Hematopoietic multipotent progenitor cell treated with erythropoietin and hydrocortisone succinate and interleukin-3 and kit ligand, for 17 days (in vitro differentiated cells): ENCODE measurements around the gene ZNF655.
"Not testable (repeated sequence)": the region's sequence is repeated elsewhere in the genome, so short reads cannot be mapped to it uniquely, and the experiment has no call there.

Experiments used
- DNase-seq: peaks from one replicate; pipeline ENCODE4 v3.0.0-alpha.2; 2015; ENCODE audit warnings: low spot score

Gene ZNF655, protein sequence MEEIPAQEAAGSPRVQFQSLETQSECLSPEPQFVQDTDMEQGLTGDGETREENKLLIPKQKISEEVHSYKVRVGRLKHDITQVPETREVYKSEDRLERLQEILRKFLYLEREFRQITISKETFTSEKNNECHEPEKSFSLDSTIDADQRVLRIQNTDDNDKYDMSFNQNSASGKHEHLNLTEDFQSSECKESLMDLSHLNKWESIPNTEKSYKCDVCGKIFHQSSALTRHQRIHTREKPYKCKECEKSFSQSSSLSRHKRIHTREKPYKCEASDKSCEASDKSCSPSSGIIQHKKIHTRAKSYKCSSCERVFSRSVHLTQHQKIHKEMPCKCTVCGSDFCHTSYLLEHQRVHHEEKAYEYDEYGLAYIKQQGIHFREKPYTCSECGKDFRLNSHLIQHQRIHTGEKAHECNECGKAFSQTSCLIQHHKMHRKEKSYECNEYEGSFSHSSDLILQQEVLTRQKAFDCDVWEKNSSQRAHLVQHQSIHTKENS

DNA sequence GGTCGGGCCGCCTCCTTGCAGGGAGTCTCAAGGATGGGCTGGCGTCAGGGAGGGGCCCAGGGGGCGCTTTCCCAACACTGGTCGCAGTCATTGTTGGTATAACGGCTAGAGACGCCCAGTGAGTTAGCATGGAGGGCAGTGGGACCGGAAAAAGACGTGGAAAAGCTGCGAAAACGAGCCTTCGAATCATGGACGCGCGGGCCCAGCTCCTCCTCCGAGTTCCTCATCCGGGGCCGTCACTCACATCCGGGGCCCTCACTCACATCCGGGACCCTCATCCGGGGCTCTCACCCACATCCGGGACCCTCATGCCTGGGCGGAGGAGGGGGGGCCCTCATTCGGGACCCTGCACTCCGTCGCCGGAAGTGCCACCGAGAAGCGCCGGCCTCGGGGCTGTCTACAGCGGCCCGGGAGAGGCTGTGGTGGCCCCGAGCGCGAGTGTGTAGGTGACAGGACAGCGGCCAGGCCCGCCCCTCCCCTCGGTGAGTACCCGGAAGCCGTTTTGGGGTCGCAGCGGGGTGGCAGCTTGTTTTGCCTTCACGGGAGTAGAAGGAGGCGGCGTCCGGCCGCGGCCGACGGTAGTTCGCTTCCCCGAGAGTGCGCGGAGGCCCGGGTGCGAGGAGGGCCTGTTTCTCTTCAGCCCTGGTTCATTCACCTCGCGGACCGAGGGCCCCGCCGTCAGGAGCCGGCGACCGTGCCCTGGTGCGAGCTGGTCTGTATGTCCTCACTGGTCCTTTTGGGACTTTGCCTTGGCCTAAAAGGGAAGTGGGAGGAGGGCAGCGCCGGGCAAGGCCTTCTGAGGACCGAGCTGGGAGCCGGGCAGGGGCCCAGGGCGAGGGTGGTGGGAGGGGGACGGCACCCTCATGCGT, at the start of gene ZNF655:
ZNF655 (plus strand) TSS at position 337 of the 869 bp plus-strand sequence. CDS start 1,918 bp downstream, outside the sequence.
- DNase-seq = peak; percentile 69

DNA sequence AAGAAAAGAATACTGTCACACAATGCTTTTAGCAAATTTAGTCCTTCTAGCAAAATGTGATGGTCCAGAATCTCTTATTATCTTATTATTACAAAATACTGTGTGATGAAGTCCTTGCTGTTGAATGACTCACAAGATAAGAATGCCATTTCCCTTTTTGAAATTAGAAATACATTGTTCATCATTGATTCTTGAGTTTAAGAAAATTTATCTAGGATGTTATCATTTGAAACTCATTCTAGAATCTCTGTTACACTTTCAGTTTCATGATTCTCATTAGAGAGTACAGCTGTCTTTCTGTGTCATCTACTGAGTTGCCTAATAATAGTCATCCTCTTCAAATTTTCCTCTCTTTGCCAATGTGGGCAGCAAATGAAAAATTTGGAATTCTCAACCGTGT, 44.4 kb upstream of the ZNF655 start:
- DNase-seq = no peak

DNA sequence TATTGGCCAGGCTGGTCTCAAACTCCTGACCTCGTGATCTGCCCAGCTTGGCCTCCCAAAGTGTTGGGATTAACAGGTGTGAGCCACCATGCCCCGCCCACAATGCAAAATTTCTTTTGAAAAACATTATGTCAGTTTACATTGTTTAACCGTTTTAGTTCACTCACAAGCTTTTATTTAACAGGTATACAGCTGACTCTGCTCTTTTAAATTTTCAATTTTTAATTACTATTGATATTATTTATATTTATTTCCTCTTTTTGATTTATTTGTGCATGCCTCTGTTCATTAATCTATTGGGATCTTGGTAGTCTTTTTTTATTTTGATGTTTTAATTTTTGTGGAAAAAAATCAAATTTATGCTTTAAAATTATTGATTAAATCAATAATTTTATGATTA, 37.0 kb upstream of the ZNF655 start:
- no peak for DNase-seq

DNA sequence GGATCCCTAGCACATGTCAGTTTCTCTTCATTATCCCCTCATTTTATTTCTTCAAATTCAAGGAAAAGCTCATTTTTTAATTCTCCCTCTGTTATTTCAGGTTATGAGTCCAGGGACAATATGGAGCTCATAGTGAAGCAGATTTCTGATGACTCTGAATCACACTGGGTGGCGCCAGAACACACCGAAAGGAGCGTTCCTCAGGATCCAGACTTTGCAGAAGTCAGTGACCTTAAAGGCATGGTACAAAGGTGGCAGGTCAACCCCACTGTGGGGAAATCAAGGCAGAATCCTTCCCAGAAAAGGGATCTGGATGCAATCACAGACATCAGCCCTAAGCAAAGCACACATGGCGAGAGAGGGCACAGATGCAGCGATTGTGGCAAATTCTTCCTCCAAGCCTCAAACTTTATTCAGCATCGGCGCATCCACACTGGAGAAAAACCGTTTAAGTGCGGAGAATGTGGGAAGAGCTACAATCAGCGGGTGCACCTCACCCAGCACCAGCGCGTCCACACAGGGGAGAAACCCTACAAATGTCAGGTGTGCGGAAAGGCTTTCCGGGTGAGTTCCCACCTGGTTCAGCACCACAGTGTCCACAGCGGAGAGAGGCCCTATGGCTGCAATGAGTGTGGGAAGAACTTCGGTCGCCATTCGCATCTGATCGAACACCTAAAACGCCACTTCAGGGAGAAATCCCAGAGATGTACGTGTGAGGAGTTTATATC, 32.6 kb upstream of the ZNF655 start:
- DNase-seq = peak; percentile 46

DNA sequence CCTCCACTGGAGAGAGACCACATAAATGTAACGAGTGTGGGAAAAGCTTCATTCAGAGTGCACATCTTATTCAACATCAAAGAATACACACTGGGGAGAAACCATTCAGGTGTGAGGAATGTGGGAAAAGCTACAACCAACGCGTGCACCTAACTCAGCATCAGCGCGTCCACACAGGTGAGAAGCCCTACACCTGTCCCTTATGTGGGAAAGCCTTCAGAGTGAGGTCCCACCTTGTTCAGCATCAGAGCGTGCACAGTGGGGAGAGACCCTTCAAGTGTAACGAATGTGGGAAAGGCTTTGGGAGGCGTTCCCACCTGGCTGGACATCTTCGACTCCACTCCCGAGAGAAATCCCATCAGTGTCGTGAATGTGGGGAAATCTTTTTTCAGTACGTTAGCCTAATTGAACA, 27.1 kb upstream of the ZNF655 start:
- DNase-seq = no peak

DNA sequence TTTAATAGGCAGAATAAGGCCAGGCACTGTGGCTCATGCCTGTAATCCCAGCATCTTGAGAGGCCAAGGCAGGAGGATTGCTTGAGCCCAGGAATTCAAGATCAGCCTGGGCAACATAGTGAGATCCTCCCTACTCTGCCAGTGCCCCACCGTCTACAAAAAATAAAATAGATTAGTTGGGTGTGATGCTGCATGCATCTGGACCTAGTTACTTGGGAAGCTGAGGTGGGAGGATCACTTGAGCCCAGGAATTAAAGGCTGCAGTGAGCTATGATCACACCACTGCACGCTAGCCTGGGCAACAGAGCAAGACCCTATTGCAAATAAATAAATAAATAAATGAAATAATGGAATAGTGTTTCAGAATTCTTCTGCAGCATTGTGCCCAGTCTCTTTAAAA, 22.8 kb upstream of the ZNF655 start:
- DNase-seq = no peak

DNA sequence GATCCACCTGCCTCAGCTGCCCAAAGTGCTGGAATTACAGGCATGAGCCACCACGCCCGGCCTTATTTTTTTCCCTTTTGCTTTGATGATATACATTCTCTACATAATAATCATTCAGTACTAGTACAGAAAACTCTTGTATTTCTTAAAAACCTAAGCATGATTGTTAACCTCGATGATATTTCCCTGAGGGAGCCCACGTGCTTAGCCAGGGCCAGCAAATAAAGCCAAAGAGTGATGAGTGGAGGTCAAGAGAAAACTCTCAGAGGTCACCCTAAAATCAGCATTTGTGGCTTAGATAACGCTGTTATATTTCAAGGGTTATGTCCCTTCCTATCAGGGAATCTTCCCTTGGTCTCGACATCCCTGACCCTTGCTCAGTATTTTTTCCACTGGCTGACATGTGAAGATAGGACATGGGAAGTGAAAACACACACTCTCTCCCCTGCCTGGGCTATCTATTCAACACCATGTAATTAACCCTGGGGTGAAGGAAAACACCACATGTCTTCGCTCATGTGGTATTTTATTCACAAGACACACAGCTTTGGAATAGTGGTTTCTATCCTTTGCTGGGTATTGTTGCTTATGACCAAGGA, 19.1 kb upstream of the ZNF655 start:
- no peak for DNase-seq

DNA sequence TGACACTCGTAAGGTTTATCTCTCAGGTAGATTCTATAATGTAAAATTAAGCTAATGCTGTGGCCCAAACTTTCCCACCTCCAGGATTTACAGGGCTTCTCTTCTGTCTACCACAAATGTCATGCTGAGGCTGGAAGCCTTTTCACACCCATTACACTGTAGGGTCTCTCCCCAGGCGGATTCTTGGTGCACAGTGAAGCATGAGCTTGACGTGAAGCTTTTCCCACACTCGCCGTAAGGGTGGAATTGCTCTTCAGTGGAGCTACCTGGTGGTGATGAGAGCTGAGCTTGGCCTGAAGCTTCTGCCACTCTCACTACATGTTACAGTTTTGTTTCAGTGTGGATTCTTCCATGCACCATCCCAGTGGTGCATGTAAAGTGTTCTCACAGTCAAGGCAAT, 17.9 kb upstream of the ZNF655 start:
- DNase-seq = no peak

DNA sequence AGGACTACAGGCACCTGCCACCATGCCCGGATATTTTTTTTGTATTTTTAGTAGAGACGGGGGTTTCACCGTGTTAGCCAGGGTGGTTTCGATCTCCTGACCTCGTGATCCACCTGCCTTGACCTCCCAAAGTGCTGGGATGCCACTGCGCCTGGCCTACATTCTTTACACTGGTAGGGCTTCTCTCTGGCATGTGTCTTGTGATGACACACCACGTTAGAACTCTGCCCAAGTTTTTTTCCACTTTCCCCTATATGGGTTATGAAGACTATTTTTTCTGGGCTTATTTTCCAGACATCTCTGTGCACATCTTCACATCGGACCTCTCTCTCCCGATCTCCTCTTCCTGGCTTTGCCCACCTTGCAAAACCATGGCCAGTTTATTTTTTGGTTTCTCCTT, 17.2 kb upstream of the ZNF655 start:
- DNase-seq = no peak

DNA sequence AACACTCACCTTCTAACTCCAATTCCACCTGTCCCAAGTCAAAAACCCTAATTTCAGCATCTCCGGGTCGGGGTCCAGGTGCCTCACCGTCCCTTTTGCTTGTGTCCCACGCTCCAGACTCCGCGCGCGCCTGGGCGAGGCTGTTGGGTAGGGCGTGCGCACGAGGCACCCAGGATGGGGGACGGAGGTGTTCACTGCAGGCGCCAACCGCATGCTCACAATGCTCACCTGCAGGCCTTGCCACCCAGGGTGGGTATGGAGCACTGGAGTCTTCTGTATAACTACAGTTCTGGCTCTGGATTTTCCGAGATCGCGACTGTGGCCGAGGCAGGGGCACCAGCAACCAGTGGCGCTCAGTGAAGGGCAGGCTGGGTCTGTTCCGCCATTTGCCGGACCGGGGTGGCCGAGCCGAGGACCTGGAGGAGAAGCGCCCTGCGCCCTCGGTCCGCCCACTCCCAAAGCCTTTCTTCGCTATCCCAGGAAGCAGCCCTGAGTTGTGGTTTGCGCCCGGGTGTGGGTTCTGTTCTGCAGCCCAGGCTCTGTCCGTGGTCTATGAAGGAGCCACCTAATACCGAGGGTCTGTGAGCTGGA, 15.3 kb upstream of the ZNF655 start:
- DNase-seq = no peak

DNA sequence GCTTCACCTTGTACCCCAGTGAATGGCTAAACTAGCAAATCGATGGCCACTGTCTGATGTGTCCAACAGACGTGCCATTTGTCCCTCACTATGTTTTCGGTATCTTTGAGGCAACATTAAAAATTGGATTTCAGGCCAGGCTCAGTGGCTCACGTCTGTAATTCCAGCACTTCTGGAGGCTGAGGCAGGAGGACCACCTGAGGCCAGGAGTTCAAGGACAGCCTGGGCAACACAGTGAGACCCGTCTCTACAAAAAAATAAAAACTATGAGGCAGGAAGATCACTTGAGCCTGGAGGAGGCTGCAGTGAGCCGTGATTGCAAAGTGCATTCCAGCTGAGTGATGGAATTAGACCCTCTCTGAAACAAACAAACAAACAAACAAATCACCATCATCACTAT, 14.5 kb upstream of the ZNF655 start:
- DNase-seq = no peak

DNA sequence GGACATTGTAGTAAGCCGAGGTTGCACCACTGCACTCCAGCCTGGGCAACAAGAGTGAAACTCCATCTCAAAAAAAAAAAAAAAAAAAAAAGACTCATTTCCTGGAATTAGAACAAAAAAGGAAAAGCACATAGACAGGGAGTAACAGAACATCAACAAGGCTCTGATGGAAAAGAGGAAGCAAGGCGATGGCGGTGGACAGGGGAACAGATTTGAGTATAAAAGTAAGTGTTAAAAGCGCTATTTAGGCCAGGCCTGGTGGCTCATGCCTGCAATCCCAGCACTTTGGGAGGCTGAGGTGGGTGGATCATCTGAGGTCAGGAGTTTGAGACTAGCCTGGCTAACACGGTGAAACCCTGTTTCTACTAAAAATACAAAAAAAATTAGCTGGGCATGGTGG, 13.1 kb upstream of the ZNF655 start:
- not testable (repeated sequence) for DNase-seq

DNA sequence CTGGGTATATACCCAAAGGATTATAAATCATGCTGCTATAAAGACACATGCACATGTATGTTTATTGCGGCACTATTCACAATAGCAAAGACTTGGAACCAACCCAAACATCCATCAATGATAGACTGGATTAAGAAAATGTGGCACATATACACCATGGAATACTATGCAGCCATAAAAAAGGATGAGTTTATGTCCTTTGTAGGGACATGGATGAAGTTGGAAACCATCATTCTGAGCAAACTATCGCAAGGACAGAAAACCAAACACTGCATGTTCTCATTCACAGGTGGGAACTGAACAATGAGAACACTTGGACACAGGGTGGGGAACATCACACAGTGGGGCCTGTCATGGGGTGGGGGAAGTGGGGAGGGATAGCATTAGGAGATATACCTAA, 8.9 kb upstream of the ZNF655 start:
- DNase-seq = not testable (repeated sequence)

DNA sequence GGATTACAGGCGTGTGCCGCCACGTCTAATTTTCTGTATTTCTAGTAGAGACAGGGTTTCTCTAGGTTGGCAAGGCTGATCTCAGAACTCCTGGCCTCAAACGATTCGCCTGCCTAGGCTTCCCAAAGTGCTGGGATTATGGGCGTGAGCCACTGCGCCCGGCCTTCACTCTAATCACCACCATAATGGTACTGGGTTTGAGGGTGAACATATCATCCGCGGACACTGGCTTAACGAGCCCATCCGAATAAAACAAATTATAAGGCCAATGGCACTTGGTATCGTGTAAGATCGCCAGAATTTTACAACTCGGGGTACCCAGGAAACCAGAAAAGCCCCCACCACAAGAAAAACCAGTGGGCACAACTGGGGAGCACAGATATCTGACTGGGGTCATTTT, 7.1 kb upstream of the ZNF655 start:
- DNase-seq = no peak

DNA sequence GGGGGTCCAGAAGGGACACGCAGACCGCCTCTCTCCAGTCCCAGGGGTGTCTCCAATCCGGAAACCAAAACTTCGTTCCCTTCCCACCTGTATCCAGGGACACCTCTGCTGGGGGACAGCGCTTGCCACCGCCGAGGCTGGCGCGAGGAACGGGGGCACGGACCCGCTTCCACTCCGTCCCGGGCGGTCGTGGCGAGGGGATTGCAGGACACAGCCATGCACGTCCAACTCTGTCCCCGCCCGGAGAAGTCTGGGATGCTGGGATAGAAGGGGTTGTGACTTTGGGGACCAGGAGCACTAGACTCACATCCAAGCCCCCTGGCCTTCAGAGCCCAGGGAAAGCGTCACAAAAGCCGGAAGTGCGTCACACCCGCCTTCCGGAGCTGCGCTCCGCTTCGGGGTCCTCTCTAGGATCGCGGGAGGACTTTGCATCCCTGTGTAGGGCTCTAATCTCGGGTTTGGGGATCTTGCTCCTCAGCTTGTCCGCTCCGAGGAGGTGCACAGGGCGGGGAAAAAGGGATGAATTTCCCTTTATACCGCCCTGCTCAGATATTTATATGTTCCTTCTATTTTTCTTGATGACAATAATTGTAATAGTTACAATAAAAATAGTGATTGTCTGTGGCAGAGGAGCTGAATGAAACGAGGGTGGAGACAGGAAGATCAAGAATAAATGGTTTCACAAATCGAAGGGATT, 6.5 kb upstream of the ZNF655 start, which contains the start of gene FAM200A:
FAM200A (minus strand) TSS at position 348 of the 697 bp plus-strand sequence. CDS start 3,707 bp downstream, outside the sequence.
- peak; percentile 80 for DNase-seq

DNA sequence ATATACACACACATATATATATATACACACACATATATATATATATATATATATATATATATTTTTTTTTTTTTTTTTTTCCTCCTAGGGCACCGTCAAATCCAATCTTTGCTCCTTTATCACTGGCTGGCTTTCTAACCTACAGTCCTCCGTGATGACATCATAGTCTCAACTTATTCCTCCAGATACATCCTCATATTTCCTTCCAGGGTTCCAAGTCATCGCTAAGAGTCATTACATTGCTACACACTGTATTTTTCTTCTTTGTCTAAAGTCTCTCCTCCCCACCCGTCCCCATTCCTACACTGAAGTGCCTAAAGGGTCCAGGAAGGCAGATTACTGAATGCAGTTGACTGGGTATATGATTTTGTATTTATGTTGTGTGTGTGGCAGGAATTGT, 5.4 kb upstream of the ZNF655 start:
- DNase-seq = no peak

DNA sequence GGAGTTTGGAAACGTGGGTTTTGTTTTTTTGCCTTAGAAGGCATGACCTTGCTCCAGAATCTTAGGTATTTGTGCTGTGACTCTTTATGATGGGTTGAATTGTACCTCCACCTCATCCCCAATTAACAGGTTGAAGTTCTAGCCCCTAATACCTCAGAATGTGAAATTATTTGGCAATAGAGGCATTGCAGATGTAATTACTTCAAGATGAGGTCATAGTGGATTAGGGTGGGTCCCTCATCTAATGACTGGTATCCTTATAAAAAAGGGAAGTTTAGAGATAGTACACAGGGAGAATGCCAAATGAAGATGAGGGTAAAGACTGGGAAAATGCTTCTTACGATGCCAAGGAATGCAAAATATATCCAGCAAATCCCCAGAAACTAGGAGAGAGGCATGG, 3.5 kb upstream of the ZNF655 start:
- no peak for DNase-seq

DNA sequence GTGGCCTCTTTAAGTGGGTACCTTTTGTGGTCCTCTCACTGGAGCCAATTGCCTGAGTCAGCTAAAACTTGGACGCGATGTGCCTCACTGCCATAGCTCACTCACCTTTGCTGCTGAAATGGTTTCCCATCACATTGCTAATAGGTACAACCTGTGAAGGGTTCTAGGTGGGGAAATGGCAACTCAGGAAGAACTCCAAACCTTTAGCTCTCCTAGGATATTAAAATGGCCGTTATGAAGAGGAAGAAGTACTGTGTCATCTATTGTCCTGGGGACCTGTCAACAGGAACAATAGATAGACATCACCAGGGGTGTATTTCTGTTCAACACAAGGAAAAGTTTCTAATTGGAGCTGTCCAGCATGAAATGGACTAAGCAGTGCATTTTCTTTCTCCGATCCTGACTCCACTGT, 1.2 kb upstream of the ZNF655 start:
- no peak for DNase-seq

DNA sequence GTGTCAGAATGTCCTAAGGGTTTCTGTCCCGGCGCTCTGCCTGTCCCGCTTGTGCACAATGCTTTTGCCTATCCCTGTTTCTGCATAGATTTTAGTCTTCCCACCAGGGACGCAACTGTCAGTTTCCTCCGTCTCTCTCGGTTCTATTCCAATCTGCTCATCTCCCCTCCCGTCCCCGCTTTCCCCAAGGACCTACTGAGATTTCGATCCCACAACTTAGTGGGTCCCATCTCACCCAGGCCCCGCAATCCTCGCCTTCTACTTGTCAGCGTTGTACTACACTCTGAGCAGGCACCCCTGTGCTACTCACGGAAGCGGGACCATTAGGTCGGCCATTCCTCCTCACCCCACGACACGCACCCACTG, 519 bp upstream of the ZNF655 start:
- no peak for DNase-seq

DNA sequence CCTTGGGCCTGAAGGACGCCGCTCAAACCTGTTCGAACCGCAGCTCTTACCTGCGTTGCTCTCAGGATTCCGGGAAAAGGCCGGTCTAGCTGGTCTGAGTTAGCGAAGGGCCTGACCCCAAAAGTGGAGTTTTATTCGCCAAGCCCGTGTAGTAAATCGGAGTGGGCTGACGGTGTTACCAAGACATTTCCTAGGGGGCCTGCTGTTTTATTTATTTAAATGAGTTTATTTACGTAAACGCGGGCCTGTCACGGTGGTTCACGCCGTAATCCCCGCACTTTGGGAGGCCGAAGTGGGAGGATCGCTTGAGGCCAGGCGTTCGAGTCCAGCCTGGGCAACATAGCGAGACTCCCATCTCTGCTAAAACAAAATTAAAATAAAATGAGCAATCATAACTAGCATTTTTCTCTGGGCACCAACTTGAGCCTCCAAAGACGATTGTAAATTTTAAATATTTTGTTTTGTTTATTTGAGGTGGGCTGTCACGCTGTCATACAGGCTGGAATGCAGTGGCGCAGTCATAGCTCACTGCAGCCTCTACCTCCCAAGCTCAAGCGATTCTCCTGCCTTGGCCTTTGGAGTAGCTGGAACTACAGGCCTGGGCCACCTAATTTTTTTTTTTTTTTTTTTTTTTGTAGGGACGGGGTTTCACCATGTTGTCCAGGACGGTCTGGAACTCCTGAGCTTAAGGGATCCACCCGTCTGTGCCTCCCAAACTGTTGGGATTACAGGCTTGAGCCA, 903 bp downstream of the ZNF655 start:
- DNase-seq = no peak
